Measurements from ENCODE around the gene KDM1A. TPM values are rescaled to one million over a fixed set of nuclear protein-coding genes. Genes with fewer than 3 reads are reported as not detected.

The KDM1A gene
- total and polyA plus RNA-seq, 9 of the 15 experiments (the other 6 are each of a cell fraction or from before 2014, with no cell fraction given) = 59.2 to 181 (median 168) TPM

DNA sequence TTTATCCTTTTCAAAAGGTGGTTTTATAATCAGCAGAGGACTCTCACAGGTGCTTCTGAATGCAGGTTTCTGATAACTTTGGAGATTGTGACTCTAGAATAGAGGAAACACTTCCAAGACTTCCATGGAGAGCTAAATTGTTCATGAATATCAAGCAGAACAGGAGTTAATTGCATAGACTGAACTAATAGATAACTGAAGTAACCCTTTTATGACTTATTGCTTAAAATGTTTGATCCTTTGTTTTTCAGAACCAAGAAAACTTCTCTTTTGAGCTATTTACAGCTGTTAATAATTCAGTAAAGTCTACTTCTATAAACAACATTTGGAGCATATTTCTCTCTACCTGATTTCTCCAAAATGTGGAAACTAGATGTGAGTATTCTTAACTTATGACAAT is 23.5 kb upstream of the KDM1A start:
- ChIA-PET CTCF (ENCODE audit: low intra/inter-chr PET ratio) (no interaction called here), POLR2A (no interaction called here)
- FAIRE-seq (no peak), ATAC-seq (no peak), DNase-seq (ENCODE audit: extremely low read depth in 1 of 4, low spot score in 3 of 4) (no peak)
- no peak overlapping the region for H3K27ac ChIP-seq (ENCODE audit: extremely low read depth, low read depth, low read length)
- H3K4me1 ChIP-seq (replicated peaks in 1 of 2; ENCODE audit: control insufficient read depth in 2 of 2, insufficient read depth in 2 of 2, low read length in 2 of 2) = peaks cover 0 to 2% of the 10 kb centered on the region in 2 experiments; a peak in 2 of 5 replicates
- H3K79me2 ChIP-seq (ENCODE audit: control insufficient read depth, insufficient read depth, low read length) = no peaks in the 10 kb centered on the region
- no TSS peak for BruUV-seq (replicated peaks)
- intact Hi-C loops (cut with micrococcal nuclease) = no loop called here
- H3K27me3 ChIP-seq (ENCODE audit: control insufficient read depth in 2 of 2, insufficient read depth in 2 of 2, low read length in 2 of 2) = no peaks in the 10 kb centered on the region
- no peak overlapping the region for H3K4me3 ChIP-seq
- TF ChIP-seq ZNF75A (CRISPR knock-in tag; IDR thresholded peaks at IDR 0.05) = no peak
- TF ChIP-seq, protein P1, sequence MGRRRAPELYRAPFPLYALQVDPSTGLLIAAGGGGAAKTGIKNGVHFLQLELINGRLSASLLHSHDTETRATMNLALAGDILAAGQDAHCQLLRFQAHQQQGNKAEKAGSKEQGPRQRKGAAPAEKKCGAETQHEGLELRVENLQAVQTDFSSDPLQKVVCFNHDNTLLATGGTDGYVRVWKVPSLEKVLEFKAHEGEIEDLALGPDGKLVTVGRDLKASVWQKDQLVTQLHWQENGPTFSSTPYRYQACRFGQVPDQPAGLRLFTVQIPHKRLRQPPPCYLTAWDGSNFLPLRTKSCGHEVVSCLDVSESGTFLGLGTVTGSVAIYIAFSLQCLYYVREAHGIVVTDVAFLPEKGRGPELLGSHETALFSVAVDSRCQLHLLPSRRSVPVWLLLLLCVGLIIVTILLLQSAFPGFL (CRISPR knock-in tag; IDR thresholded peaks at IDR 0.05) = no peak
- no peak for TF ChIP-seq ZNF12 (CRISPR knock-in tag; IDR thresholded peaks at IDR 0.05)
- TF ChIP-seq TARDBP (IDR thresholded peaks at IDR 0.05) = no peak
- TF ChIP-seq SRF (CRISPR knock-in tag; IDR thresholded peaks at IDR 0.05) = no peak
- no peak for TF ChIP-seq MCM3 (IDR thresholded peaks at IDR 0.05)
- TF ChIP-seq, protein P2, sequence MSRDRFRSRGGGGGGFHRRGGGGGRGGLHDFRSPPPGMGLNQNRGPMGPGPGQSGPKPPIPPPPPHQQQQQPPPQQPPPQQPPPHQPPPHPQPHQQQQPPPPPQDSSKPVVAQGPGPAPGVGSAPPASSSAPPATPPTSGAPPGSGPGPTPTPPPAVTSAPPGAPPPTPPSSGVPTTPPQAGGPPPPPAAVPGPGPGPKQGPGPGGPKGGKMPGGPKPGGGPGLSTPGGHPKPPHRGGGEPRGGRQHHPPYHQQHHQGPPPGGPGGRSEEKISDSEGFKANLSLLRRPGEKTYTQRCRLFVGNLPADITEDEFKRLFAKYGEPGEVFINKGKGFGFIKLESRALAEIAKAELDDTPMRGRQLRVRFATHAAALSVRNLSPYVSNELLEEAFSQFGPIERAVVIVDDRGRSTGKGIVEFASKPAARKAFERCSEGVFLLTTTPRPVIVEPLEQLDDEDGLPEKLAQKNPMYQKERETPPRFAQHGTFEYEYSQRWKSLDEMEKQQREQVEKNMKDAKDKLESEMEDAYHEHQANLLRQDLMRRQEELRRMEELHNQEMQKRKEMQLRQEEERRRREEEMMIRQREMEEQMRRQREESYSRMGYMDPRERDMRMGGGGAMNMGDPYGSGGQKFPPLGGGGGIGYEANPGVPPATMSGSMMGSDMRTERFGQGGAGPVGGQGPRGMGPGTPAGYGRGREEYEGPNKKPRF (IDR thresholded peaks at IDR 0.05; ENCODE audit: low read depth, low read length) = no peak
- TF ChIP-seq SMAD3 (CRISPR knock-in tag; conservative IDR thresholded peaks at IDR 0.05) = no peak
- no peak for TF ChIP-seq PML (IDR thresholded peaks at IDR 0.05; ENCODE audit: low read length)
- TF ChIP-seq DACH1 (IDR thresholded peaks at IDR 0.05; ENCODE audit: partially characterized antibody) = no peak
- TF ChIP-seq JUND (IDR thresholded peaks at IDR 0.05; ENCODE audit: borderline replicate concordance, low read depth, low read length) = no peak
- TF ChIP-seq JUND (tag; IDR thresholded peaks at IDR 0.05; ENCODE audit: borderline replicate concordance, low read depth, low read length) = no peak
- TF ChIP-seq, protein P3, sequence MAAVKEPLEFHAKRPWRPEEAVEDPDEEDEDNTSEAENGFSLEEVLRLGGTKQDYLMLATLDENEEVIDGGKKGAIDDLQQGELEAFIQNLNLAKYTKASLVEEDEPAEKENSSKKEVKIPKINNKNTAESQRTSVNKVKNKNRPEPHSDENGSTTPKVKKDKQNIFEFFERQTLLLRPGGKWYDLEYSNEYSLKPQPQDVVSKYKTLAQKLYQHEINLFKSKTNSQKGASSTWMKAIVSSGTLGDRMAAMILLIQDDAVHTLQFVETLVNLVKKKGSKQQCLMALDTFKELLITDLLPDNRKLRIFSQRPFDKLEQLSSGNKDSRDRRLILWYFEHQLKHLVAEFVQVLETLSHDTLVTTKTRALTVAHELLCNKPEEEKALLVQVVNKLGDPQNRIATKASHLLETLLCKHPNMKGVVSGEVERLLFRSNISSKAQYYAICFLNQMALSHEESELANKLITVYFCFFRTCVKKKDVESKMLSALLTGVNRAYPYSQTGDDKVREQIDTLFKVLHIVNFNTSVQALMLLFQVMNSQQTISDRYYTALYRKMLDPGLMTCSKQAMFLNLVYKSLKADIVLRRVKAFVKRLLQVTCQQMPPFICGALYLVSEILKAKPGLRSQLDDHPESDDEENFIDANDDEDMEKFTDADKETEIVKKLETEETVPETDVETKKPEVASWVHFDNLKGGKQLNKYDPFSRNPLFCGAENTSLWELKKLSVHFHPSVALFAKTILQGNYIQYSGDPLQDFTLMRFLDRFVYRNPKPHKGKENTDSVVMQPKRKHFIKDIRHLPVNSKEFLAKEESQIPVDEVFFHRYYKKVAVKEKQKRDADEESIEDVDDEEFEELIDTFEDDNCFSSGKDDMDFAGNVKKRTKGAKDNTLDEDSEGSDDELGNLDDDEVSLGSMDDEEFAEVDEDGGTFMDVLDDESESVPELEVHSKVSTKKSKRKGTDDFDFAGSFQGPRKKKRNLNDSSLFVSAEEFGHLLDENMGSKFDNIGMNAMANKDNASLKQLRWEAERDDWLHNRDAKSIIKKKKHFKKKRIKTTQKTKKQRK (IDR thresholded peaks at IDR 0.05; ENCODE audit: borderline replicate concordance, low read depth, low read length) = no peak
- TF ChIP-seq ADNP (tag; IDR thresholded peaks at IDR 0.05) = no peak
- no peak for TF ChIP-seq ZNF212 (CRISPR knock-in tag; IDR thresholded peaks at IDR 0.05)
- TF ChIP-seq, protein P4, sequence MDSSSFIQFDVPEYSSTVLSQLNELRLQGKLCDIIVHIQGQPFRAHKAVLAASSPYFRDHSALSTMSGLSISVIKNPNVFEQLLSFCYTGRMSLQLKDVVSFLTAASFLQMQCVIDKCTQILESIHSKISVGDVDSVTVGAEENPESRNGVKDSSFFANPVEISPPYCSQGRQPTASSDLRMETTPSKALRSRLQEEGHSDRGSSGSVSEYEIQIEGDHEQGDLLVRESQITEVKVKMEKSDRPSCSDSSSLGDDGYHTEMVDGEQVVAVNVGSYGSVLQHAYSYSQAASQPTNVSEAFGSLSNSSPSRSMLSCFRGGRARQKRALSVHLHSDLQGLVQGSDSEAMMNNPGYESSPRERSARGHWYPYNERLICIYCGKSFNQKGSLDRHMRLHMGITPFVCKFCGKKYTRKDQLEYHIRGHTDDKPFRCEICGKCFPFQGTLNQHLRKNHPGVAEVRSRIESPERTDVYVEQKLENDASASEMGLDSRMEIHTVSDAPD (CRISPR knock-in tag; IDR thresholded peaks at IDR 0.05) = no peak
- H3K36me3 ChIP-seq (ENCODE audit: control insufficient read depth, insufficient read depth, low read length) = no peaks in the 10 kb centered on the region
- no peaks in the 10 kb centered on the region for H3K9me1 ChIP-seq (ENCODE audit: control insufficient read depth, insufficient read depth, low read length)
- no peak overlapping the region for H3K9ac ChIP-seq (ENCODE audit: insufficient read depth in 1 of 2, low read depth in 2 of 2, low read length in 2 of 2)
- no peak overlapping the region for H2AFZ ChIP-seq (ENCODE audit: low read depth, low read length)
- peaks cover 5% of the 10 kb centered on the region; the same call in 1 of the 2 replicates for H3K9me3 ChIP-seq (replicated peaks; ENCODE audit: control insufficient read depth, insufficient read depth, low read depth, low read length)
- H3K4me2 ChIP-seq (ENCODE audit: insufficient read depth, low read length) = no peak overlapping the region
- H4K20me1 ChIP-seq (replicated peaks; ENCODE audit: control insufficient read depth, insufficient read depth, low read length) = no peaks in the 10 kb centered on the region
- in situ Hi-C loops (cut with MboI) = no loop called here

All from K562 (cell line).